Glomerular visceral epithelial cell (primary cell): ENCODE measurements around the gene SEMA5B.

Experiments
- DNase-seq: peaks from one replicate; pipeline ENCODE4 v3.0.0-alpha.2; 2016; ENCODE audit errors: extremely low spot score

The SEMA5B gene

GRCh38 chr3:123027292-123028232 lies at the start of gene SEMA5B:
Gene SEMA5B (minus strand): TSS chr3:123027763. CDS start chr3:122961263, 66,500 bp downstream.
- DNase-seq: no peak

GRCh38 chr3:123076496-123077418 lies 49.2 kb upstream of the SEMA5B start:
- DNase-seq: no peak

- no peak for DNase-seq
Observed at GRCh38 chr3:123076112-123076495, 48.5 kb upstream of the SEMA5B start.

DNA sequence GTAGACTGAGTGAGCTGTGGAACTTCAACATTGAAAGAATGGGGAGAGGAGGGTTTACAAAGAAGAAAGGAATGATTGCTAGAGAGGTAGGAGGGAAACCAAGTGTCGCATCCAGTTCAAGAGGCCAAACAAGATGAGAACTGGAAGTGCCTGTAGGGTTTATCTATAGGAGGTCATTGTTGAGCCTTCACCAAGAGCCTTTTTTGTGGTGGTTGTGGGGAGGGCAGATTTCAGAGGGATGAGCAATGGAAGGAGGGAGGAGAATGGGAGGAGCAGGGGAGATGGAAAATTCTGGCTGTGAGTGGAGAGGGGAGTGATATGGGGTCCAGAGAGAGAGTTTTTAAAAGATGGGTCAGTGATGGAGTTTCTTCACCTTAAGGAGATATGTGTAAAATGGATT lies 47.8 kb upstream of the SEMA5B start:
- no peak for DNase-seq

DNA sequence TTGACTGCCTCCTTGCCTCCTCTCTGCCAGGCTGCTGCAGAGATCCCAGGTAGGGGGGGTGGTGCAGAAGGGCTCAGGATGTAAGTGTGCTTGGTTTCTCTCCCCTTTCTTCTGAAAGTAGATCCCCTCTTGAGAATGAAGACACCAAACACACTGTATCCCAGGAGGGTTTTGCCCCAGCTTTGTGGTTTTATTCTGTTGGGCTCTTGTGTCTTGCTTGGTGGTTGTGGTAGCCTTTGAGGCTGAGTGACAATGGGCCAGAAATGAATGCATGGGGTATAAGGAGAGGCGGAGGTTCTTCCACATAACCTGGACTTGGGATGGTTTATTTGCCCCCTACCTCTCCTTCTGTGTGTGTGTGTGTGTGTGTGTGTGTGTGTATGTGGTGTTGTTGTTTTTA lies 45.0 kb upstream of the SEMA5B start:
- DNase-seq: no peak

DNA sequence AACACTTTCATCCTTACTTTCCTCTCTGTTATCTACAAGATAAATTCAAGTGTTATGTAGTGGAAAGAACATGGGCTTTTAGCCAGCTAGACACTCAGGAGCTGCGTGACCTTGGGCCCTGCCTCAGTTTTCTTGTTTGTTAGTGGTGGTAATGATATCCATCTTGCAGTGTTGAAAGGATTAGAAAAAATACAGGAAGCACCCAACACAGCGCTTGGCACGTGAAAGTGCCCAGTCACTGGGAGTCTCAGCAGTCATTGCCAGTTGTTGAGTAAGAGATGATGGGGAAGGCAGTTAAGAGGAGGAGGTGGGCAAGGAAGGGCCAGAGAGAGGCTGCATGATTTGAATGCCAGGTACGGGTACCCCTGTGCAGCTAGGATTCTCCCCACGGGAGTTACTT lies 44.6 kb upstream of the SEMA5B start:
- no peak for DNase-seq

GRCh38 chr3:123071581-123071980 lies 44.0 kb upstream of the SEMA5B start:
- DNase-seq: no peak

GRCh38 chr3:123071146-123071545 lies 43.6 kb upstream of the SEMA5B start:
- DNase-seq: no peak

DNA sequence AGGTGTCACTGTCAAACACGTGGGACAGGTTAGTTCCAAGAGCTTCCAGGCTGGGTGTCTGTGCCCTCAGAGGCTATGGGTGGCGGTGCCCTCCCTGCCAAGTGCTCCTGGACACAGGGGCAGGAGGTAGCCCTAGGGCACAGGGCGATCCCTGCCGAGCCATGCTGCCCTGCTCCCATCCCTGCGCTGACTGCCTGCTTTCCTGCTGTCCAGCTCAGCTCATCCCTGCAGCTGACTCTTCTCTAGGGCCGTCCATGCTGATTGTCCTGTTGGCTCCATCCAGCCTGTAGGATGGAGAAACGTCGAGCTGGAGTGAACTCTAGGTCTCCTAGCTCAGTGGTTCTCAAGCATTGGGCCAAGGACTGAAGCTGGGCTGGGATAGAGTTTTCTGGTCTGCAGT lies 42.9 kb upstream of the SEMA5B start:
- DNase-seq: no peak

DNA sequence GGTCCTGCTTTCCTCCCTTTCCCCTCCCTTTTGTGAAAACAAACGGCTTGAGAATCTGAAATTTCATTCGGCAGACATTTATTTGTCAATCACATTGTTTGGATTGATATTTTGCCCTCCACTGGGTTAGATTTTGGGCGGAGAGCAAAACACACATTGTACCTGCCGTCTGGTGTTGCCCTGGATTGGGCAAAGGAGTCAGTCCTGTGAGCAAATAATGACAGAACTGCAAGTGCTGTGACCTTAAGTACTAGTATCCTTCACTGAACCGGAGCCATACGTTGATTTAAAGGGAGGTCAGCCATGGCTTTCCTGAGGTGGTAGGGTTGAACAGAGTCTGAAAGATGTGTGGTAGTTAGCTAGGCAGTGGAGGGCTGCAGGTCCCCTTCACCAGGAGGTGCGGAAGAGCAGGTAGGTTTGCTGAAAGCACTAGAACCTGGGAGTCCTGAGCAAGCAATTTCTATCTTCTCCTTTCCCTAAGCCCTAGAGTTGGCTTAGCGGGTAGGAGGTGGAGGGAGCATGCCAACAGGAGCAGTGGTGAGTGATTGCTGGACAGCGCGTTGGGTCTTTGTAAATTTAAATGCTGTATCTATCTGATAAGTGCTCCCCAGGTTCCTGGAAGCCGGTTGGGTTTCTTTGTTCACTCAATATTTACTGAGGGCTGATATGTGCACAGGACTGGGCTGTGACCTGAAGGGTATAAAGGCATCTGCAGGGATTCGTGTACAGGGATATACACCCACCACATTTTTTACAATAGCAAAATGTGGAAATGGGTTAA lies 41.2 kb upstream of the SEMA5B start:
- no peak for DNase-seq

GRCh38 chr3:123067689-123068600 lies 40.4 kb upstream of the SEMA5B start:
- DNase-seq: peak; percentile 35

- peak; percentile 87 for DNase-seq
Observed at GRCh38 chr3:123066896-123067688, 39.5 kb upstream of the SEMA5B start, which contains the start of gene PDIA5. Gene PDIA5 (plus strand): TSS chr3:123067025. CDS start chr3:123067165, 140 bp downstream.

DNA sequence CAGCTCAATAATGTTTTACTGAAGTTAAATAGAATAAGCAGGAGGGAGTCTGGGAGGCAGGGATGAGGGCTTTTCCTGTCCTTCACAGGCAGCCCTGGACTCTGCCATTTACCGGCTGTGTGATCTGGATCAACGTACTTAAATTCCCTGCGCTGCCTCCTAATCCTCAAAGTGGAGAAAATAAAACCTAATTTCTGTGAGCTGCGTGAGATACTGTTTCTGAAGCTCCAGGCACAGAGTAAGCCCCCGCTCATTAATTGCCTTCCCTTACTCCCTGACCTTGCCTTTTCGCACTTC lies 39.0 kb upstream of the SEMA5B start:
- no peak for DNase-seq

DNA sequence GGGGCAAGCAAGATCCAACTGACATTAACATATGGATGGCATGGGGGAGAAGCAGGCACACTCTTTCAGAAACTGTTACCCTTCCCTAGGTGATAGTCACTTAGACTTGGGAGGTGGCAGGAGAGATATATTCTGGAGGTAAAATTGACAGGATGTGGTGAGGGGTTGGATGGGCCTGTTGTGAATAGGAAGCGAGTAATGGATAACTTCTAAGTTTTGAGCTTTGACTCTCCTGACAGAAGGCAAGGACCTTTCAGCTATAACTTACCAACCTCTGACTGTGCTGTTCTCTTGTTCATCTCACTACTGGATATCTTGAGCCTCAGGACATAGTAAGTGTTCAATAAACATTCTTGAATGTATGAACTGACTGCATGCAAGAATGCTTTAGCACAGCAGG lies 37.4 kb upstream of the SEMA5B start:
- no peak for DNase-seq

GRCh38 chr3:123064506-123064905 lies 36.9 kb upstream of the SEMA5B start:
- no peak for DNase-seq

GRCh38 chr3:123063034-123063433 lies 35.5 kb upstream of the SEMA5B start:
- DNase-seq: no peak

DNA sequence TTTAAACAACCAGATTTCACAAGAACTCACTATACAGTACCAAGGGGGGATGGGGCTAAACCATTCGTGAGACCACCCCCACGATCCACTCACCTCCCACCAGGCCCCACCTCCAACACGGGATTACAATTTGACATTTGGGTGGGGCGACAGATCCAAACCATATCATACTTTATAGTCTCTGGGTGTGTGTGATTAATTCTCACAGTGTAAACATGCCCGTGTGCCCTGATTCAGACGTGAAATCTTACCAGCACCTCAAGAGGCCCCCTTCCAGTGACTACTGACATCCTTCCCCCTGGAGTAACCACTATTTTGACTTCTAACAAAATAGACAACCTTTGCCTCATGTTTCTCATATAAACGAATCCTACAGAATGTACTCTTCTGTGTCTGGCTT lies 34.3 kb upstream of the SEMA5B start:
- DNase-seq: no peak

DNA sequence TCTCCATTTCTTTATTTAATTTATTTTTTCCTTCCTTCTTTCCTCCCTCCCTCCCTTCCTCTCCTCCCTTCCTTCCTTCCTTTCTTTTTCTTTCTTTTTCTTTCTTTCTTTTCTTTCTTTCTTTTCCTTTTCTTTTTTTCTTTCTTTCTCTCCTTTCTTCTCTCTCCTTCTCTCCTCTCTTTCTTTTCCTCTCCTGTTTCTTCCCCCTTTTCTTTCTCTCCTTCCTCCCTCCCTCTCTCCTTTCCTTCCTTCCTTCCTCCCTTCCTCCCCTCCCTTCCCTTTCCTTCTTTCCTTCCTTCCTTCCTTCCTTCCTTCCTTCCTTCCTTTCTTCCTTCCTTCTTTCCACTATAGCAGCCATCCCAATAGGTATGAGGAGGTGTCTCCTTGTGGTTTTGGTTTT lies 32.5 kb upstream of the SEMA5B start:
- no peak for DNase-seq

- no peak for DNase-seq
Observed at GRCh38 chr3:123058505-123058904, 30.9 kb upstream of the SEMA5B start.

- no peak for DNase-seq
Observed at GRCh38 chr3:123055352-123055751, 27.8 kb upstream of the SEMA5B start.
